Activated CD8-positive, alpha-beta memory T cell treated with anti-CD3 and anti-CD28 coated beads for 36 hours (primary cell): ENCODE measurements around the gene IPO13. TPM values are rescaled to one million over a fixed set of nuclear protein-coding genes. Genes with fewer than 3 reads are reported as not detected.

Experiments
- CTCF ChIA-PET: fragments of 350-600 bp; sonication (Branson Sonifier 250); formaldehyde crosslinking; loops from one replicate; lab custom pipeline; 2021; ENCODE audit warnings: antibody characterized with exemption; lab: Charles Lee
- POLR2A ChIA-PET: fragments of 350-600 bp; sonication (Branson Sonifier 250); formaldehyde crosslinking; loops from one replicate; lab custom pipeline; 2021; ENCODE audit warnings: antibody characterized with exemption; lab: Charles Lee
- total RNA-seq, 2 experiments: library from RNA; stranded (reverse); gene quantifications; one replicate each; pipeline ENCODE4 v1.2.3, GENCODE V29; 2021

IPO13 gene
- total RNA-seq, 2 experiments from 2014 or later: 24.9 to 29.1 TPM

- POLR2A ChIA-PET: interaction anchor here (1.0 kb wide), 1 partner anchor 415 kb away, joined by 6 read pairs; no protein-coding TSS in a partner anchor
- CTCF ChIA-PET: interaction anchor here (1.5 to 8.4 kb wide), 2 partner anchors 10 to 181 kb away, joined by 10 to 72 read pairs; partner anchors contain the start of gene ARTN
These were observed 1.9 kb upstream of the IPO13 start for GRCh38 chr1:43944860-43945259.

- ChIA-PET CTCF (interaction anchor here (0.8 to 8.4 kb wide), 7 partner anchors 11 to 412 kb away, joined by 3 to 72 read pairs (median 4); partner anchors contain the start of genes ARTN and DPH2), POLR2A (interaction anchor here (1.6 kb wide), 1 partner anchor 296 kb away, joined by 5 read pairs; the partner anchor contains the start of gene KDM4A)
These were observed 995 bp upstream of the IPO13 start for GRCh38 chr1:43945674-43946235.

GRCh38 chr1:43947061-43947873, 517 bp downstream of the IPO13 start:
- ChIA-PET POLR2A (interaction anchor here (1.6 kb wide), 1 partner anchor 297 kb away, joined by 5 read pairs; the partner anchor contains the start of gene KDM4A), CTCF (interaction anchor here (1.2 to 8.4 kb wide), 4 partner anchors 12 to 46 kb away, joined by 3 to 72 read pairs (median 10); partner anchors contain the start of genes ARTN and DPH2)

- POLR2A ChIA-PET: interaction anchor here (0.6 to 1.0 kb wide), 2 partner anchors 42 to 98 kb away, joined by 4 to 5 read pairs; no protein-coding TSS in a partner anchor
- CTCF ChIA-PET: interaction anchor here (2.6 to 8.4 kb wide), 2 partner anchors 13 to 22 kb away, joined by 16 to 72 read pairs; partner anchors contain the start of genes ARTN and DPH2
These were observed 1.2 kb downstream of the IPO13 start for GRCh38 chr1:43947874-43948437.

GRCh38 chr1:43949678-43950077, 2.9 kb downstream of the IPO13 start:
- ChIA-PET POLR2A (no interaction called here), CTCF (interaction anchor here (1.2 to 8.4 kb wide), 2 partner anchors 15 to 186 kb away, joined by 3 to 72 read pairs; partner anchors contain the start of gene ARTN)

GRCh38 chr1:43951021-43951985, 4.6 kb downstream of the IPO13 start:
- POLR2A ChIA-PET: no interaction called here
- CTCF ChIA-PET: no interaction called here

- CTCF ChIA-PET: interaction anchor here (0.5 to 0.6 kb wide), 2 partner anchors 93 to 127 kb away, joined by 3 read pairs; no protein-coding TSS in a partner anchor
- POLR2A ChIA-PET: interaction anchor here (0.5 kb wide), 1 partner anchor 728 kb away, joined by 4 read pairs; no protein-coding TSS in a partner anchor
These were observed 6.1 kb downstream of the IPO13 start for GRCh38 chr1:43952731-43953346.

GRCh38 chr1:43953361-43953760, 6.6 kb downstream of the IPO13 start:
- CTCF ChIA-PET: no interaction called here

GRCh38 chr1:43954036-43954435, 7.3 kb downstream of the IPO13 start:
- ChIA-PET POLR2A (interaction anchor here (0.6 kb wide), 1 partner anchor 13 kb away, joined by 3 read pairs; no protein-coding TSS in a partner anchor), CTCF (no interaction called here)

More at GRCh38 chr1:43953361-43953760, 6.6 kb downstream of the IPO13 start:
- POLR2A ChIA-PET: interaction anchor here (0.5 to 0.6 kb wide), 2 partner anchors 14 to 728 kb away, joined by 3 to 4 read pairs; no protein-coding TSS in a partner anchor

- POLR2A ChIA-PET: no interaction called here
- CTCF ChIA-PET: interaction anchor here (1.2 to 1.7 kb wide), 2 partner anchors 21 to 22 kb away, joined by 3 to 4 read pairs; partner anchors contain the start of gene ARTN
These were observed 9.5 kb downstream of the IPO13 start for GRCh38 chr1:43956234-43956633.

GRCh38 chr1:43957407-43958040, 10.8 kb downstream of the IPO13 start:
- POLR2A ChIA-PET: no interaction called here

GRCh38 chr1:43958351-43959255, 11.9 kb downstream of the IPO13 start:
- POLR2A ChIA-PET: no interaction called here
- CTCF ChIA-PET: no interaction called here

More at GRCh38 chr1:43957407-43958040, 10.8 kb downstream of the IPO13 start:
- CTCF ChIA-PET: no interaction called here

- CTCF ChIA-PET: no interaction called here
- POLR2A ChIA-PET: no interaction called here
These were observed 14.0 kb downstream of the IPO13 start for GRCh38 chr1:43960798-43961197.

- ChIA-PET POLR2A (no interaction called here), CTCF (no interaction called here)
These were observed 14.9 kb downstream of the IPO13 start for GRCh38 chr1:43961692-43962091.

- POLR2A ChIA-PET: no interaction called here
- CTCF ChIA-PET: no interaction called here
These were observed 15.6 kb downstream of the IPO13 start for GRCh38 chr1:43962324-43962723.

GRCh38 chr1:43963006-43963405, 16.3 kb downstream of the IPO13 start:
- ChIA-PET POLR2A (no interaction called here), CTCF (no interaction called here)
